GM21515 (cell line): Measurements from ENCODE around the gene SYT5.

Experiments used
- ATAC-seq: cut with Tn5 transposase; IDR thresholded peaks from one replicate; pipeline ENCODE4 v1.9.1; 2021; ENCODE audit not compliant: unreplicated experiment

SYT5 gene

DNA sequence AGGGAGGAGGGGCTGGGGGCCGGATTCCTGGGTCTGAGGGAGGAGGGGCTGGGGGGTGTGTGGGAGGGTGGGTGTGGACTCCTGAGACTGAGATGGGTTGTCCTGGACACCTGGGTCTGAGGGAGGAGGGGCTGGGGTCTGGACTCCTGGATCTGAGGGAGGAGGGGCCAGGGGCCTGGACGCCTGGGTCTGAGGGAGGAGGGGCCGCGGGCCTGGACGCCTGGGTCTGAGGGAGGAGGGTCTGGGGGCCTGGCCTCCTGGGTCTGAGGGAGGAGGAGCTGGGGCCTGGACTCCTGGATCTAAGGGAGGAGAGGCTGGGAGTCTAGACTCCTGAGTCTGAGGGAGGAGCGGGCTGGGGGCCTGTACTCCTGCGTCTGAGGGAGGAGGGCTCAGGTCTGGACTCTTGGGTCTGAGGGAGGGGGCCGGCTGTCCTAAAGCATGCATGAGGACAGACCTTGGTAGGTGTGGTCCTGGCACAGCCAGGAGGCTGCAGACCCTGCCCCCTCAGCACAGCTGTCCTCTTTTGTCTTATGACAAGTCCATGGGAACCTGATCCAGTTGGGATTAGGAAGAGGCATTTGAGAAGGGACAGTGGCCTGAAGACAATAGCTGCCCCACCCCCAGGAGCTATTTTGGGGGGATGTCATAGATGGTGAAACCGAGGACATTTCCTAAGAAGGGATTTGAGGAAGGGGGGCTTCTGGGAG is 32.4 kb downstream of the SYT5 start:
- no peak for ATAC-seq

DNA sequence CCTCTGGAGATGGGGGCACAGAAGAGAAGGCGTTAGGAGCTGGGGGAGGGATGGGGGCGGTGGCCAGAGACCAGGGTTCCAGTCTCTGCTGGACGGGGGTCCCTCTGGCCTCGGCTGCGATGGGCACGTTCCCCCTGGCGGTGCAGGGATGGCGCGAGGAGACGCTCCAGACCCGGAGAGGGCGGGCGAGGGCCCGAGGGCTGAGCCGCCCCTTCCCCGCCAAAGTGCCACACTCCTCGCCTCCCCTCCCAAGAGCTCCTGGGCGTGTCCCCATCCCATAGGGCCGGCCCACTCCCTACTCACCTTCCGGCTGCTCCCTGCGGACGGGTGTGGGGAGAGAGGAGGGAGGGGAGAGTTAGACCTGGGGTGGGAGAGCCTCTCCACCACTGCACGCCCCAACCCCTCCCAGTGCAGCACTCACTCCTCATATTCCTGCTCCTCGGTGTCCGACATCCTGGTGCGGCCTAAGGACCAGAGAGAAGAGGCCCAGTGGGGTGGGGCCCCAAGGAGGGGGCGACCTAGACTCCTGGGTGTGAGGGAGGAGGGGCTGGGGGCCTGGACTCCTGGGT is 33.3 kb downstream of the SYT5 start:
- no peak for ATAC-seq

DNA sequence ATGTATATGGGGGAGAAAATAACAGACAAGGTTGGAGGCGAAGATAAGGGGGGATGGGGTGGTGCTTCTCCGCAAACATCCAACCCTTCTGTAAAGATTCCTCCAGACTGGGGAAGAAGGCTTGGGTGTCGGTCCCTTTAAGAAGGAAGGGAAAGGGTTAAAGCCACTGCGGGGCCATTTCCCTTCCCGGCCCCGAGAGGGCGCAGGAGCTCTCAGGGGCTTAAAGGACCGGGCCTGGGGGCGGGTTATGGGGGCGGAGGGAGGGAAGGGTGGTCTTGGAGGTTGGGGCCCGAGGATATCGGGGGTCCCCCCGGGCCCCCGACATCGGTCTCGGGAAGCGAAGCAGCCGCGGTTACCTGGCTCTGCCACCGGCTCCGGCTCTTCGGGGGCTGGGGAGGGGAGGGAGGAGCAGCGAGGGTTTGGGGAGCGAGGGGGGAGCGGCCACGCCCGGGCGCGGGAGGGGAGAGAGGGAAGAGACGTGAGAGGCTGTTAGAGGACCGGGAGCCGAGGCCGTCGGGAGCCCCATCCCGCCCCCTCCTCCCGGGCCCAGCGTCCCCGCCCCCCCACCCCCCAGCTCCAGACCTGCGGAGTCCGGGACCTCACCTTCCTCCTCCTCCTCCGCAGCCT is 33.9 kb downstream of the SYT5 start:
- ATAC-seq: no peak

DNA sequence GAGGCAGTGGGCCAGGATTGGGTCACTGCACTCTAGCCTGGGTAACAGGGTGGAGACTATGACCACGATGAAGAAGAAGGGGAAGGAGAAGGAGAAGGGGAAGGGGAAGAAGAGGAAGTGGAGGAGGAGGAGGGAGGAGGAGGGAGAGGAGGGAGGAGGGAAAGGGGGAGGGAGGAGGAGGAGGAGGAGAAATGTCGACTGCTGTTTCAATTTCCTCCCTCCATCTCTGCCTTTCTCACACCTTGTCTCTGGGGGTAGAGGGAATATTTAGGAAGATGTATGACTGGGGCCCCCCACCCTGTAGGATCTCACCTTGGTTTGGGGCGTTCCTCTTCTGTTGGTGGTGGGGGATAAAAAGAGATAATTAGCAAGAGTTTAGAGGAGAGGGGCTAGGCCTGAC is 34.9 kb downstream of the SYT5 start:
- no peak for ATAC-seq

DNA sequence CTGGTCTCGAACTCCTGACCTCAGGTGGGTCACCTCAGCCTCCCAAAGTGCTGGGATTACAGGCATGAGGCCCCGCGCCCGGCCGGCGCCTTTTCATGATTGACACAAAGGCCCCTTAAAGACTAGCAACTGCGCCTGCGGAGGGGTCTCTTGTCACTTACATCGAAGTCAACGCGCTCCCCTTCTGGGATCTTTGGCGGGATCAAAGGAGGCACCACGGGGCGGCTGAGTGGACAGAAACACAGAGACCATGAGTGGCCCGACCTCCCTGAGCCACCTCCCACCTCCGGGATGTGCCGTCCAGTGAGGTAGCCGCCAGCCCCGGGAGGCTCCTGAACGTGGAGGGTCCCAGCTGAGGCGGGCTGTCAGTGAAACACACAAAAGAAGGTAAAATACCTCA is 38.4 kb downstream of the SYT5 start:
- no peak for ATAC-seq

DNA sequence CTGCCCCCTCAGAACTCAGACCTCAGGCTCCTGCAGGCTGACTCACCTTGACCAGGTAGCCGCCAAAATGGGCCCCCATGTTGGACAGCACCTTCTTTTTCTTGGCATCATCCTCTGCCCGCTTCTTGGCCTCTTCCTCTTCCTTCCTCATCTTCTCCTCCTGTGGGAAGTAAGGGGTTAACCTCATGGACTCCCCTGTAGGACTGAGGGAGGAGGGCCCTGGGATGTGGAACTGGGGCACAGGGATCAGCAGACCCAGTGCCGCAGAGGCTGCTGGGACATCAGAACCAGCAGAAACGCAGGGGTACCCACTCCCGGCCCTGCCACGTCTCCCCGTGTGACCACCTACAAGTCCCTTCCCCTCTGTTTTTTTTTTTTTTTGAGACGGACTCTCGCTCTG is 42.2 kb downstream of the SYT5 start:
- ATAC-seq: no peak

DNA sequence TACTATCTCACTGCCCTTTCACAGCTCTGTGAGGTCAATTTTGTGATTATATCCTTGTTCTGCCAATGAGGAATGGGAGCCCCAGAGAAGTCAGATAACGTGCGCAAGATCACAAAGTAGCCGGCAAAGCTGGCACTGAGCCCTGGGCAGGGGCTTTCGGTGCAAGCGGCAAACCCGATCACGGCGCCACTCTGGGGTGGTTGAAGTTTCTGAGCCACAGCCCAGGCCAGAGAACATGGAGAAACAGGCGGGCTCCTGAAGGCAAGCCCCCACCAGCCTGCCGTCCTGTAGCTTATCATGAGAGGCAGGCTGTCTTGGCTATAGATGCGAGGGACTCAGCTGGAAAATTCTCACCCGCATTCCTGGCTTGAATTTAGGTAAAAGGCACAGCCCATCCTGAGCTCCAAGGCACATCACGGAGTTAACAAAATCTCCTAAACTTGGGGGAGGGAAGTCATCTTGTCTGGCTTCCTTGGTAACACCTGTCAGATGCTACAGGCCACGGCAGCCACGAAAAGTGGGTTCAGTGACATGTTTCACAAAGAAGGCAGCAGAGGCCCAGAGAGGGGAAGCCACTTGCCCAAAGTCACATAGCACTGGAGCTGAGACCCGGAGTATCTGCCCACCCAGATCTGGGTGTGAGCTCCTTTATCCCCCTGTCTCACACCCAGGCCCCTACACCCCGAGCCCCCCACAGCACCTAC is 43.5 kb downstream of the SYT5 start:
- no peak for ATAC-seq

DNA sequence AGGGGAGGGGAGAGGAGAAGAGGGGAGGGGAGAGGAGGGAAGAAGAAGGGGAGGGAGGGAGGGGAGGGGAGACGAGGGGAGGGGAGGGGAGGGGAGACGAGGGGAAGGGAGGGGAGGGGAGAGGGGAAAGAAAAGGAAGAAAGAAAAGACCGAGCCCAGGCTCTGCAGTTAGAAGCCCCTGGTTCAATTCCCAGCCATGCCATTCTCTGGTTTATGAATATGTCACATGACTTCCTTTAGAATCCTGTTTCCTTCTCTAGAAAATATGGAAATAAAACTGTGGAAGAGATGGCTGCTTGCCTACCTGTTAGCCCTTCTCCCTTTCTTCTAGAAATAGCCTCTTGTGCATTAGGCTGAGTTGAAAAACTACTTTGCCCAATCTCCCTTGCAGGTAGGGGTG is 45.4 kb downstream of the SYT5 start:
- no peak for ATAC-seq

DNA sequence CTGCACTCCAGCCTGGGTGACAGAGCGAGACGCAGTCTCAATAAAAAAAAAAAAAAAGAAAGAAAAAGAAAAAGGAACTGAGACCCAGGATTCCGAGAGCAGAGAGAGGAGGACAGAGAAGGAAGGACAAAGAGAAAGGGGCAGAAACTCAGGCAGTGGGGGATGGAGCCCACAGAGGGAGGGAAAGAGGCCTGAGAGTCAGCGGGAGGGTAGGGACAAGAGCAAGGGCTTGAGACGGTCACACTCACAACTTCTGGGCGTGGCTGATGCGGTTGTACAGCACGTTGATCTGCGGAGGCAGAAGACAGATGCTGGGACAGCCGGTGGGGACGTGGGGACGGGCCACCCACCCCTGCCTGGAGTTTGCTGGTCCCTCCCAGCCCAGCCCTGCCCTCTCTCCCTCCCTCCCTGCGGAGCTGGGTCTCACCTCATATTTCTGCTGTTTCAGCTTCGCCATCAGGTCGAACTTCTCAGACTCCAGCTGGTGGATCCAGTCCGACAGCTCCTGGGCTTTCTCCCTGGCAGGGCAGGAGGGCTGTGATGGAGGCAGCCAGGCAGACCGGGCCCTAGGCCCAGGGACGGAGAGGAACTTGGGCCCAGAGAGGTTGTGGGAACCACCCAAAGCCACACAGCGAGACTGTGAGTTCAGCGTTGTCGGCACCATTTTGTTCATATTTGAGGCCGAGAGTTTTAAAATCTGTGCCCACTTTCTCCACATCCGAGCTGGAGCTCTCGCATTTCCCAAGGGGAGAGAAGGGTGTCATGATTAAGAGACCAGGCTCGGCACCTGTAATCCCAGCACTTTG is 46.2 kb downstream of the SYT5 start:
- ATAC-seq: no peak

DNA sequence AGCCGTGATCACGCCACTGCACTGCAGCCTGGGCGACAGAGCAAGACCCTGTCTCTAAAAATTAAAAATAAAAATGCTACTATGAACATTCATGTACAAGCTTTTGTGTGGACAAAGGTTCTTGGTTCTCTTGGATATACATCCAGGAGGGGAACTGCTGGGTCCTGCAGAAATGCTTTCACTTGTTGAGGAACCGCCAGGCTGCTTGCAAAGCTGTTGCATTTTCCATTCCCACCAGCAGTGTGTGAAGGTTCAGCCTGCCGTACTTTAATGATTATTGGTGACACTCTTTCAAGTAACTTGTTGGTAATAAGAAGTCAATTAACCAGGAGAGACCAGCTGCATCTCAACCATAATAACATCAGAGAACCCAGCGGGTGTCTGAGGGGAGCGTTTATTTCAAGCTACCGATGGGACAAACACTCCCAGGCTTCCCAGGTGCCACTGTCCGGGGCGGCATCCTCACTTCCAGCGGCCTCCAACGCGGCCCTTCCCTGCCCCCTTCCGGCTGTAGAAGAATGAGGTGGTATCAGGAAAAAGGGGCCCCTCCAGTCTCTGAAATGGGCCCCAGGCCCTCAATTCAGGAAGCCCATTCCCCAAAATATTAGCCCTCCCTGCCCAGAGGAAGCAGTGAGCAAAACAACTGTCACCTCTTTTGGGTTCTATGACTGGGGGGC is 47.5 kb downstream of the SYT5 start:
- no peak for ATAC-seq

DNA sequence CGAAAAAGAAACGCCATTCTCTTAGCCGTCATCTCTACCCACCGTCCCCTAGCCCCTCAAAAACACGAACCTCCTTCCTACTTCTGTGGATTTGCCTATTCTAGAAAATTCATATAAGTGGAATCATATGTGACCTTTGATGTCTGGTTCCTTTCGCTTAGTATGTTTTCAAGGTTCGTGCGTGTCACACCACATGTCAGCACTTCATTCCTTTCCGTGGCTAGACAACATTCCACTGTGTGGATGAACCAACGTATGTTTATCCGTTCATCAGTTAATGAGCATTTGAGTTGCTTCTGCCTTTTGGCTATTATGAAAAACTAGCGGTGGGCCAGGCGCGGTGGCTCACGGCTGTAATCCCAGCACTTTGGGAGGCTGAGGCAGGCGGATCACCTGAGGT is 48.7 kb downstream of the SYT5 start:
- no peak for ATAC-seq
